GM12872 (cell line): ENCODE data around the gene GIGYF2.

ENCODE experiments used
- TF ChIP-seq, protein P1 (sequence below): IDR thresholded peaks from 3 replicates; pipeline ENCODE4 v1.5.1; 2011; ENCODE audit warnings: low read depth, mild to moderate bottlenecking, low read length, moderate library complexity; ENCODE audit not compliant: insufficient read depth

GIGYF2 gene

DNA sequence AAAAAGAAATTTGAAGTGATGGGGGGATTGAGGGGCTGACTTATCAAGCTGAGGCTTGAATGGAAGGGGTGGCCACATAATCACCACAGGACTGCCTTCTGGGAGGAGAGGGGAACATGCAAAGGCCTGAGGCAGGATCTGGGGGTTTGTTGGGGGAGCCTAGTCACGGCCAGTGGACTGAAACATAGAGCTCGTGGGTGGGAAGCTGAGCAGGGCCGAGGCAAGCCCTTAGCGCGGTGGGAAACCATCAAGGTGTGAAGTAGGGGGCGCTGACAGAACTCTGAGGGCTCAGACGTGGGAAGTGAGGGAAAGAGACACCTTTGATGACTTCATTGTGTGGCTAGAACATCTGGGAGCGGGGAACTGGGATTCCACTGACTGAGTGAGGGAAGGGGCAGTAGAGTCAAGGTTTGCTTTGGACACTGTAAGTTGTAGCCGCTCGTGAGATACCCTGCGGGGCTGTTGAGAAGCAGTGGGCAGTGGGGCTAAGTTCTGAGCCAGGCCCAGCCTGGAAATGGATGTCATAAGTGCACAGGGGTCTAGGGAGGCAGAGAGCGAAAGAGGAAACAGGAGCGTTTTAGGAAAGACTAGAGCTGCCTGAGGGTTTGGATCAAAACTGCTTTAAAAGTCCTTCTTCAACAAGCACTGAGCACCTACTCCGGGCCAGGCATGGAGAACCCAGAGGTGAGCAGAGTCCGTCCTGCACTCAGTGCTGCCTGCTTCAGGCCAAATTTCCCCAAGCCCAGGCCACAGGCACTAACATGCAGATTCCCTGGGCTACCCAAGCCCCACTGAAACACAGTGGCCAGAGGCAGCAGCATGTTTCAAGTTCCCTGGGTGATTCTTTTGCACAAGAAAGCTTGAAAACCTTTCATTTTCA is 172.2 kb downstream of the GIGYF2 start:
- TF ChIP-seq, protein P1, sequence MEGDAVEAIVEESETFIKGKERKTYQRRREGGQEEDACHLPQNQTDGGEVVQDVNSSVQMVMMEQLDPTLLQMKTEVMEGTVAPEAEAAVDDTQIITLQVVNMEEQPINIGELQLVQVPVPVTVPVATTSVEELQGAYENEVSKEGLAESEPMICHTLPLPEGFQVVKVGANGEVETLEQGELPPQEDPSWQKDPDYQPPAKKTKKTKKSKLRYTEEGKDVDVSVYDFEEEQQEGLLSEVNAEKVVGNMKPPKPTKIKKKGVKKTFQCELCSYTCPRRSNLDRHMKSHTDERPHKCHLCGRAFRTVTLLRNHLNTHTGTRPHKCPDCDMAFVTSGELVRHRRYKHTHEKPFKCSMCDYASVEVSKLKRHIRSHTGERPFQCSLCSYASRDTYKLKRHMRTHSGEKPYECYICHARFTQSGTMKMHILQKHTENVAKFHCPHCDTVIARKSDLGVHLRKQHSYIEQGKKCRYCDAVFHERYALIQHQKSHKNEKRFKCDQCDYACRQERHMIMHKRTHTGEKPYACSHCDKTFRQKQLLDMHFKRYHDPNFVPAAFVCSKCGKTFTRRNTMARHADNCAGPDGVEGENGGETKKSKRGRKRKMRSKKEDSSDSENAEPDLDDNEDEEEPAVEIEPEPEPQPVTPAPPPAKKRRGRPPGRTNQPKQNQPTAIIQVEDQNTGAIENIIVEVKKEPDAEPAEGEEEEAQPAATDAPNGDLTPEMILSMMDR, result no peak

DNA sequence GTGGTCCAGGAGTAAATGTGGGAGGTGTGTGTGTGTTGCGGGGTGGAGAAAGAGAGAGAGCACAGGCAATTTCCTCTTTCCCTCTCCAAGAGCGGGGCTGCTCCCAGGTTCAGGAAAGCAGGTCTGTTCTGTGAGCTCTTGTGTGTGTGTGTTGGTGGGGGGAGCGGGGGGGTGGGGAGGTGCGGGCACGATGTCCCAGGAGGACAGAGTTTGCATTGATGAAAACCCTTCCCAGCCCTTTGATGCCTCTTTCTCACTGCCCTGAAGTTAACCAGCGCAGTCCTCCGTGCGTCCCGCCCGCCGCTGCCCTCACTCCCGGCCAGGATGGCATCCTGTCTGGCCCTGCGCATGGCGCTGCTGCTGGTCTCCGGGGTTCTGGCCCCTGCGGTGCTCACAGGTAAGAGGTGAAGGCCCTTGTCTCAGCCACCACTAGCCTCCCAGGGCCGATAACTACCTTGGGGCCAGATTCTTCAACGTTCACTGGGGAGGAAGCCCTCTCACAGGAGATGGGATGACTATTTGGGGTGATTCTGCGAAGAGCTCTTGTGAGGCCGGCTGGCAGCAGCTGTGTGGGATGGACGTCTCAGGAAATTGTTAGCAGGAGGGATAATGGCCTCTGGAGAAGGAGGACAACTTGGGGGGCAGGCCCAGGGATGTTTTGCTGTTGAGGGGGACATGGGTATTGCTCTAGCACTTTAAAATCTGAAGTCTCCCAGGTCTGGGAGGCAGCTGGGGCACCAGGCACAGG is 173.1 kb downstream of the GIGYF2 start, which contains the start of gene SNORC:
SNORC (plus strand) TSS at position 247 of the 748 bp plus-strand sequence; CDS start at position 325, 78 bp downstream.
- TF ChIP-seq, protein P1, result no peak

DNA sequence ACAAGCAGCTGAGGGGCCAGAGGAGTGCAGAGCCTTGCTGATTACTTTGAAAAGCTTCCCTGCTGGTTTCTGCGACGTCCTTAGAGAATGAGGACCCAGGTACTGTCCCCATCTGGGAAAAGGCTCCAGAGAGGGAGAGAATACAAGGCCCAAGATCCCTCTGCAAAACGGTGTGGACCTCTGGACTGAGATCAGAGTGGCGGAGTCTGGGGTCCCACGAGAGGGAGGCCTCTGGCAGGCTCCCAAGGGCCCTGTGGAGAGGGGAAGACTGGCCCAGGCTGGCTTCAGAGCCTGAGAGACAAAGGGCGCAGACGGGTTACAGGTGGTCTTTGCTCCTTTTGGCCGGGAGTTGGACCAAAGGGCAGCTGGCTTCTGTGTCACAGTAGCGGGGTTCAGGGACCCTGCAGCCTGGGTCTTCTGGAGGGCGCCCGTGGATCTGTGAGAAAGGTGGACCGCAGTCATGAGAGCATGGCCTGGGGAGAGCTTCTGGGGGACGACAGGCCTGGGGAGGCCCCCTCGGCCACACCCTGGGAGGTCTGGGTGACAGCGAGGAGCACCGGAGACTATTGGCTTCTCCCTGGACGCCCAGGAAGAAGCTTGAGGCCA is 173.7 kb downstream of the GIGYF2 start:
- TF ChIP-seq, protein P1, result no peak

DNA sequence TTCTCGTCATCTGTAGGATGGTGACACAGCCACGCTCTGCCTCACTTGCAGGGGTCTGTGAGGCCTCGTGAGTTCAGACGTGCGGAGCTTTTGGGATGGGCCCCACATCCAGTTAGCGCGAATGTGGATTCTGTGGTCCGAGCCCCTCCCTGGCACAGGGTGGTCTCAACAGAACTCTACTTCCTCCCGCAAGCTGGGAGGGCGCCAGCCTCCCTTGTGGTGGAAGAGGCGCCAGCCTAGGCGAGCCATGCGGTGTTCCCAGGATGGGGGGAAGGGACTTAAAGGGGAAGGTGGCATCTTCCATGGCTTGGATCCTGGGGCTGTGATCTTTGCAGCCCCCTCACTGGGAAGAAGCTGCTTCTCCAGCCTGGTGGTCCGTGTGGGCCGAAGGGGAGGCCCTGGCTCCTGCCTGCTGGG is 174.3 kb downstream of the GIGYF2 start:
- TF ChIP-seq, protein P1, result no peak

DNA sequence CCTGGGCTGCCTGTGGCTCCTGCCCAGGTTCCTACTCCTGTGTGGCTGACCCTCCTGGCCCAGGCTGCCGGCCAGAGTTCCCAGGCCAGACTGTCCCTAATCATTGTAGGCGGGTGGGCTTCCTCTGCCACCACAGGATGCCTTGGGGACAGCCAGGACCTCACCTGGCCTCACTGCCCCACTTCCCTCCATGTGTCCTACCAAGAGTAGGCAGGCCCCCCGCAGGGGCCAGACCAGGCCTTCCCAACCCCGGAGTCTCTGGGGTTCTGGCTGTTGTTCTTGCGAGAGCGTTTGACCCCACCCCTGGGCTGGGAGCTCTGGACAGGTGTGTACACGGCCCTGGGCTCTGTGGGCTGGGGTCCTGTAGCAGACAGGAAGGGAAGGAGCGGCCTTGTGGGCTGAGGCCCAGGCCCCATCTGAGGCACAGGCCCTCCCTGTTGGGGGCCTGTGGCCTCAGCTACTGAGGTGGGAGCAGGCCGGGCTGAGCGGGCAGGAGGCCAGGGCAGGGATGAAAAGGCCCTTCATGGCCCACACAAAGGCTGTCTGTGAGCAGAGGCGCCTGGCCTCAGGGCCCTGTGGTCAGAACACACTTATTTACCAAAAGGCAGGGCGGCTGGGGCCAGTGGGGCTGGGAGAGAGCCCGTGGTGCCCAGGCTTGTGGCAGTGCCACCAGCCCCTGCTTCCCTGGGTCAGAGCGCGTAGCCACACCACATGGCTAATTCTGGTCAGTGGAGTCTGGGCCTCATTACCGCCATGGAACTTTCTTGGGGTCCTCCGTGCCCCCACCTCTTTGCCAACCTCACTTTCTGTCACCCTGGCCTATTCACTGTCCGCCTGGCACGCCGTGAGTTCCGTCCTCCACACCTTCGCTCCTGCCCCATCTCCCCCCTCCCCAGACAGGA is 175.0 kb downstream of the GIGYF2 start:
- TF ChIP-seq, protein P1, result no peak

DNA sequence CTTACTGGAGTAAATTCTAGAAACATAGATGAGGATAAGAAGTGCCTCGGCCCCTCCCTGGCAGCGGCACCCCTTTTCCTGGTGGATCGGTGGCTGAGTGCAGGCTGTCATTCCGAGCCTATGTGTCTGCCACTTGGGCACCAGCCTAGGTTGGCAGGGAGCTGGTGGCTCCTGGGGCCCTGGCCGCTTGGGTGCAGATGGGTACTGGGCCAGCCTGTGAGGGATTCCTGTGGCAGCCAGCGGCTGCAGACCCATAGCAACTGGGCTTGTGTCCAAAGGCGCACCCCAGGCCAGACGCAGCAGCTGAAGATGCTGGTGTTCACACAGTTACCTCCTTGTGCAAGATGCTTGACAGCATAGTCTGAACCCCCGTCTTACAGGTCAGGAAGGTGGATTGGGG is 175.7 kb downstream of the GIGYF2 start:
- TF ChIP-seq, protein P1, result no peak
